Naive thymus-derived CD8-positive, alpha-beta T cell (primary cell): ENCODE results near the gene MDFIC. TPM values are rescaled to one million over a fixed set of nuclear protein-coding genes. Genes with fewer than 3 reads are reported as not detected.

Experiments used
- ATAC-seq, 2 donors: fragments of 150-1000 bp; cut with Tn5 transposase in 1 of 2; sonication (Bioruptor Pico), chemical (Tn5 transposase) in 1 of 2; 1 replicate in 1 of 2; 2 replicates in 1 of 2; pipeline ENCODE4 v1.10.0; 2021; ENCODE audit warnings: mild to moderate bottlenecking in 2 of 2, moderate library complexity in 2 of 2
- POLR2A ChIA-PET: fragments of 350-600 bp; sonication (Branson Sonifier 250); formaldehyde crosslinking; loops from one replicate; lab custom pipeline; 2021; ENCODE audit warnings: antibody characterized with exemption; lab: Charles Lee
- DNase-seq, 10 donors: peaks; one replicate each; pipeline versions ENCODE4 v3.0.0 to v3.0.0-alpha.2; 2020 to 2022
- H3K27ac Mint-ChIP-seq, 10 donors: one replicate each; pipeline ENCODE4 v1.8.0; 2020 to 2022; ENCODE audit warnings: mild to moderate bottlenecking in 10 of 10, mixed read lengths in 10 of 10, moderate library complexity in 4 of 10, inconsistent platforms in 1 of 10
- H3K27me3 Mint-ChIP-seq, 5 donors: one replicate each; pipeline ENCODE4 v1.8.0; 2021 to 2022; ENCODE audit warnings: mixed read lengths in 5 of 5
- H3K36me3 Mint-ChIP-seq, 3 donors: one replicate each; pipeline ENCODE4 v1.8.0; 2020 to 2022; ENCODE audit warnings: mixed read lengths in 3 of 3, mild to moderate bottlenecking in 2 of 3, inconsistent platforms in 1 of 3
- H3K4me1 Mint-ChIP-seq, 4 donors: one replicate each; pipeline ENCODE4 v1.8.0; 2021 to 2022; ENCODE audit warnings: mixed read lengths in 4 of 4
- H3K4me3 Mint-ChIP-seq, 10 donors: one replicate each; pipeline ENCODE4 v1.8.0; 2020 to 2022; ENCODE audit warnings: mild to moderate bottlenecking in 10 of 10, mixed read lengths in 10 of 10, moderate library complexity in 6 of 10, inconsistent platforms in 1 of 10
- H3K9me3 Mint-ChIP-seq, 9 donors: one replicate each; pipeline ENCODE4 v1.8.0; 2020 to 2022; ENCODE audit warnings: mixed read lengths in 9 of 9, mild to moderate bottlenecking in 3 of 9, inconsistent platforms in 1 of 9, moderate library complexity in 1 of 9
- polyA plus RNA-seq, 3 donors: library from polyadenylated mRNA; unstranded; fragments of 300-500 nt; fragmentation: Illumina TruSeq; gene quantifications; one replicate each; pipeline ENCODE4 v1.2.3, GENCODE V29; 2021
- total RNA-seq, 8 experiments: library from RNA in 2 of 8; stranded (reverse) in 2 of 8; gene quantifications; one replicate each; pipeline ENCODE4 v1.2.3 and lab custom pipeline; 2021 to 2026

Gene MDFIC
- total and polyA plus RNA-seq, 5 experiments from 2014 or later: 22.1 to 66.5 (median 41.5) TPM

DNA sequence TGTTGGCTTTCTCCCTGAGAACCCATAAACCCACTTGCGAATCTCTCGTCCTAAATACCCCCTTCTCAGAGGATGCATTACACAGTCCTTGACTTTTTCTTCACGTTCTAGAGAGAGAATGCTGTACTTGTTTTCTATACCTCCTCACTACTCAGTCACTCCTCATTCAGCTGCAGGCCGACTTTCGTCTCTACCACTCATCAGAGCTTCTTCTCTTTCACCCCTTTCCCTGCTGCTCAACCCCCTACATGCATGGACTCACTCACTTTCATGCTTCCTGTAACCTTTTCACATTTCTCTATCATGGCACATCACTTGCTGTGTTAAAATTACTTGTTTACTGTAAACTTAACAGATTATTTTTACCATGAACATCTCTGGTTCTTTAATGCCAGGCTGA is 19.8 kb downstream of the MDFIC start:
- DNase-seq (no peak), ATAC-seq (no peak)
- Mint-ChIP-seq H3K4me1 (peaks cover 13 to 45% (median 16%) of the 10 kb centered on the region in 4 donors), H3K9me3 (no peaks in the 10 kb centered on the region), H3K27ac (peak overlapping the region in 5 of 10 donors; percentile 0 to 48 (median 35)), H3K36me3 (peaks cover 11 to 44% (median 24%) of the 10 kb centered on the region in 3 donors), H3K4me3 (peak overlapping the region in 1 of 10 donors; percentile 1), H3K27me3 (no peaks in the 10 kb centered on the region)
- POLR2A ChIA-PET: no interaction called here

DNA sequence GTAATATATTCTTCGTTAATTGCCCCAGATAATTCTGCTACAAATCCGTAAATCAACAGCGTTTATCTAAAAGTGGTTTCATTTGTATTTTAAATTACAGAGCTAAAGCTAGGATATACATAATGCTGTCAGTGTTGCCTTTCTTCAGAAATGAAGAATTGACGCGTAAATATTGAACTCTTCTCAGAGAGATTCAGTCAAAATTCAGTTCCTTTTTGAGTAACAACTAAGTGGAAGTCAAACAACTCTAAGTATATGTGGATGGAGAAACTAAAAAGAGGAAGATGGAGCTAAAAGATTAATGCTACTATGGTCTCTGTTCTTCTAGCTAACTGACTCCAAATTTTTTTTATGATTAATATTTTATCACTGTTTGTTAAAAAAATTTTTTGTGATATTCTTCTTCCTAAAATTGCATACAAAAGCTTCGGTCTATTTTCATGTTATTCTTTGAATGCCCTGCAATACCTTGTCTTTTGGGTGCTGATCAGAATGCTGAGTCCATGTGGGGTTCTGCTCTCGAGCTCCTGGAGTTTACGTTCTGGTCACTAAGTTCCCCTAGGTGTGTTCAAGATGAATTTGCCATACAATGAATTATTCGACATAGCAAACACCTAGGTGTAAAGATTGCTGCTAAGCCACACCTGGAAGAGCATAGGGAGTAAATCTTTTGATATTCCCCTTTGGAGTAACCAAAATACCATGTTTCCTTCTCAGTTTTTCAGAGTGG is 20.7 kb downstream of the MDFIC start:
- DNase-seq (no peak), ATAC-seq (no peak)
- Mint-ChIP-seq H3K4me3 (no peak overlapping the region), H3K27ac (peak overlapping the region in 5 of 10 donors; percentile 4 to 60 (median 55)), H3K36me3 (peaks cover 18 to 51% (median 32%) of the 10 kb centered on the region in 3 donors), H3K4me1 (peaks cover 16 to 48% (median 22%) of the 10 kb centered on the region in 4 donors), H3K27me3 (no peaks in the 10 kb centered on the region), H3K9me3 (no peaks in the 10 kb centered on the region)
- POLR2A ChIA-PET: no interaction called here

DNA sequence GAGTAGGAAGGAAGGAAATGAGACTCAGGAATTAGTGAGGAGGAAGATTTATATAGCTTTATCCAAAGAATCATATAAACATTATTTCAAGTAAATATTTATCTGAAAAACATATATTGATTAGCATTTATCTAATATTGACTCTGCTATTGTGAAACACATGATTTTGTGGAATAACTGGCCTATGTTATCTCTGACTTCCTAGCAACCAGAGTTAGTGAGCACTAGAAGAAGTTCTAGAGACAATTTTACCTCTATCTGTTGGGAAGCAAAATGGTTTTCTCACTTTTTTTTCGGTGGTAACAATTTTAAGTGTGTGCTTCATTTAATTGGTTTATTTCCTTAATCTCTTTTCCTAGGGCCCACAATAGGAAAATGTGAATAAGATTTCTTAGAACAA is 21.6 kb downstream of the MDFIC start:
- H3K27me3 Mint-ChIP-seq: no peaks in the 10 kb centered on the region
- POLR2A ChIA-PET: no interaction called here
- peaks cover 18 to 51% (median 32%) of the 10 kb centered on the region in 3 donors for H3K36me3 Mint-ChIP-seq
- no peak for DNase-seq
- H3K4me3 Mint-ChIP-seq: no peak overlapping the region
- peak overlapping the region in 4 of 10 donors; percentile 2 to 46 (median 6) for H3K27ac Mint-ChIP-seq
- H3K9me3 Mint-ChIP-seq: no peaks in the 10 kb centered on the region
- ATAC-seq: no peak
- peaks cover 20 to 57% (median 31%) of the 10 kb centered on the region in 4 donors for H3K4me1 Mint-ChIP-seq

DNA sequence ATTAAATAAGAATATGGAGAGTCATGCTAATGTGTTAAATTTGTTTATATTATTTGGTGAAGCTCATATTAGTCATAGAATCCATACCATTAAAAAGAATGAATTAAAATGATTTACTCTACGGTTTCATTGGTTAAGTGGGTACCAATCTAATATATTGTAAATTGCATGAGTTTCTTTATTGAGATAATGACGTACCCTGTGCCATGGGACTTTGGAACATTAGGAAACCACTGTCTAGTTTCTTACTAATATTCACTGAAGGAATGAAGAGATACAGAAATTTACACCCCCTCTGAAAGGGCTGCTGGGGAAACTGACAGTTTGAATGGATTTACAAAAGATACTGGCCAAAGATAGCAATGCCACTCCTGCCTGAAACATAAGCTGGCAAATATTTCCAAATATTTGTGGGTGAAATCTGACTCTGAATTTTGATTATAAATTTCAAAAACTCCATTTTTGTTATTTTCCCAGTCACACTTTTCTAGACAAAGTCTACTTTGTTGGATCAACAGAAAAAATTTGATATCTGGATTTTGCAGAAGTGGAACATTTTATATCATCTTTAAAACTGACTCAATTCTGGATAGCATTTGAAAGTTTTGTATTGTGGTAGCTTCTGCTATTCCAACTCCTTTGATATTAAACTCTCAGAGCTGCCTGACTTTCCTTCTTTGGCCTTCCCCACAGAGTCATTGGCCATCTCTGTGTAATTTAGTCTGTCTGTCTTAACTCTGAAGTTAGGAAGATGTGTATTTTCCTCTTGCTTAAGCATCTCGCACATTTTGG is 22.3 kb downstream of the MDFIC start:
- Mint-ChIP-seq H3K27ac (peak overlapping the region in 3 of 10 donors; percentile 4 to 46 (median 26)), H3K9me3 (no peaks in the 10 kb centered on the region), H3K27me3 (no peaks in the 10 kb centered on the region), H3K4me1 (peaks cover 20 to 57% (median 37%) of the 10 kb centered on the region in 4 donors), H3K4me3 (no peak overlapping the region), H3K36me3 (peaks cover 18 to 51% (median 32%) of the 10 kb centered on the region in 3 donors)
- POLR2A ChIA-PET: no interaction called here
- ATAC-seq: no peak
- no peak for DNase-seq

DNA sequence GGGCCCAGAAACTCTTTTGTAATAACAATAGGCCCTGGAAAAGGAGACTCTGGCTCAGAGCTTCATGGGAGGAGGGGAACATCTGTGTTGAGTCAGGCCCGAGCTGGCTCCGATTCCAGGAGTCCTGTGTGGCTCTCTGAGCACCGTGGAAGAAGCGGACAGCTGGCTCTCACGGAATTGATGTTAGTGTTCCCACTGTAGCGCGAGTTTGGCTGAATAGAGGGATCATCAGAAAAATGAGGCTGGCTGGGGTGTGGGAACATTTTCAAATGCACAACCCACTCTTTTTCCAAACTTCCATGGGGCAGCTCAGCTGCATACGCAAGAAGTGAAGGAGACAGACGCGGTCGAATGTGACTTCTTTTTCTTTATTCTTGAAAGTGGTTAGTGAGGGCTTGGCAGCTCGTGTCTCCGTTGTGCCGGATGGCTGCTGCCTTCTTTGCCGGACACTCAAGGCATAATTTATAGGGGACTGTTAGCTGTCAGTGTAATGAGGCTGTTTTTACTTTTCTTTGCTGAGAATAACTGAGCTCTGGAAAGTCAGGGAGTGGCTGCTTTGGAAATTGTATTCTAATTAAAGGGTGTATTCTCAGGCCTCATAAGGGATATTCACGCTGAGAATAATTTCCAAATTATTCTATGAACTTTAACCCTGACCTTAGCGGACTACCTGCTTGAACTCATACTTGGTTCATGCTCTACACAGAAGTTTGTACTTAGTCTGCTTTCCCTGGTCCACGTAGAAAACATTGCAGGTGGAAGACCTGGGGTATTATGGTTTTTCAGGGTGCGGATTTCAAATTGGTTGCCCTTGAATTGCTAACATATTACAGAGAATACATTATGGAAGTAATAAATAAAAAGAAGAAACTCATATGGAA is 23.1 kb downstream of the MDFIC start:
- DNase-seq: no peak
- H3K36me3 Mint-ChIP-seq: peaks cover 18 to 51% (median 32%) of the 10 kb centered on the region in 3 donors
- no peak for ATAC-seq
- POLR2A ChIA-PET: no interaction called here
- H3K4me1 Mint-ChIP-seq: peaks cover 24 to 62% (median 44%) of the 10 kb centered on the region in 4 donors
- H3K27ac Mint-ChIP-seq: no peak overlapping the region
- H3K9me3 Mint-ChIP-seq: no peaks in the 10 kb centered on the region
- no peak overlapping the region for H3K4me3 Mint-ChIP-seq
- no peaks in the 10 kb centered on the region for H3K27me3 Mint-ChIP-seq

DNA sequence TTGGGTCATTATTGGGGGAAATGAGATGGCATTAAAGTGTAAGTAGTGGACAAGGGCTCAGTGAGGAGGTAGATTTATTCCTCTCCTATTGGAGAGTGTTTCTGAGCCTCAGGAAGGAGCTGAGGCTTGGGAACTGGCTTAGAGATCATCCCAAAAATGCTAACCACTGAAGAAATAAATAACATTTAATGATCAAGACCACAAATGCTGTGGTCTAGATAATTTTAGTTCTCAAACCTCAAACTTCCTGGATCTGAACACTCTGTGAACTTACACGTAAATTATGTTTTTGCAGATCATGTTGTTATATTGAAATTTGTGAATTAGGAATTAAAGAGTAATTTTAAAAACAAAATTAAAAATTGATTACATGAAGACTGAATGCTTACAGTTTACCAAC is 27.3 kb downstream of the MDFIC start:
- Mint-ChIP-seq H3K9me3 (no peaks in the 10 kb centered on the region), H3K27me3 (no peaks in the 10 kb centered on the region), H3K4me3 (peak overlapping the region; percentile 9 to 74 (median 54)), H3K27ac (peak overlapping the region in 5 of 10 donors; percentile 14 to 87 (median 49)), H3K4me1 (peaks cover 21 to 51% (median 45%) of the 10 kb centered on the region in 4 donors), H3K36me3 (peaks cover 10 to 31% (median 15%) of the 10 kb centered on the region in 3 donors)
- no peak for ATAC-seq
- DNase-seq: no peak
- POLR2A ChIA-PET: no interaction called here

DNA sequence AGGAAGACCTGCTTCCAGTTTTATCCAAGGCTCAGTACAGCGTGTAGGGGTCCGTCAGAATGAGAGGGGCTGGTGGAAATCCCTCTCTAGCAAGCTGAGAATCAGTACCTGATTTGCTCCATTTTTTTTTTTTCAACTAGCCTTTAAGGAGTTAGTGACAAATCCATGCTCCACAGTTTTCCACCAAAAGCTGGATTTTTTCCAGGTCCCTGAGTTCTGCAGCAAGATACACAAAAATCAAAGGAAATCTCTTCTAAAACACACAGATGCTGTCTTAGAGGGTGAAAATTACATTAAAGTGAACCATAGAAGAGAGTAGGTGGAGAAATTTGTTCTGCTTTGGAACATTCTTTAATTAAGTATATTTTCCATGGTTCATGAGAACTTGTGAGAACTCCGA is 30.4 kb downstream of the MDFIC start:
- POLR2A ChIA-PET: no interaction called here
- H3K4me3 Mint-ChIP-seq: no peak overlapping the region
- peaks cover 1 to 14% (median 3%) of the 10 kb centered on the region in 3 donors for H3K36me3 Mint-ChIP-seq
- no peak overlapping the region for H3K27ac Mint-ChIP-seq
- no peaks in the 10 kb centered on the region for H3K27me3 Mint-ChIP-seq
- peaks cover 23 to 68% (median 51%) of the 10 kb centered on the region in 4 donors for H3K4me1 Mint-ChIP-seq
- ATAC-seq (no peak), DNase-seq (no peak)
- no peaks in the 10 kb centered on the region for H3K9me3 Mint-ChIP-seq

DNA sequence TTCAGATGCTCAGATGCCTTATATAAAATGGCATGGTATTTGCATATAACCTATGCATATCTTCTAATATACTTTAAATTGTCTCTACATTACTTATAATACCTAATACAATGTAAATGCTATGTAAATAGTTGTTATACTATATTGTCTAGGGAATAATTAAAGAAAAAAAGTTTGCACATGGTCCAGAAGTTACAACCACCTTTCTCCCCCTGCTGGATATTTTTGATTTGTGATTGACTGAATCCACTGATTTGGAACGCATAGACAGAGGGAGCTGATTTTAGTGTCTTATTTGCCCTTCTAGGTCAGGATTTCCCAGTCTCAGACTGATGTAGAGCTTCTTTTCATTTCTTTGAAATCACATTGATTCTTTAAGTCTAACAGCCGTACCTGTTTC is 31.8 kb downstream of the MDFIC start:
- DNase-seq (no peak), ATAC-seq (no peak)
- H3K27me3 Mint-ChIP-seq: no peaks in the 10 kb centered on the region
- no peaks in the 10 kb centered on the region for H3K9me3 Mint-ChIP-seq
- peaks cover 0 to 12% (median 0%) of the 10 kb centered on the region in 3 donors for H3K36me3 Mint-ChIP-seq
- peaks cover 18 to 59% (median 37%) of the 10 kb centered on the region in 4 donors for H3K4me1 Mint-ChIP-seq
- POLR2A ChIA-PET: no interaction called here
- no peak overlapping the region for H3K27ac Mint-ChIP-seq
- H3K4me3 Mint-ChIP-seq: no peak overlapping the region

DNA sequence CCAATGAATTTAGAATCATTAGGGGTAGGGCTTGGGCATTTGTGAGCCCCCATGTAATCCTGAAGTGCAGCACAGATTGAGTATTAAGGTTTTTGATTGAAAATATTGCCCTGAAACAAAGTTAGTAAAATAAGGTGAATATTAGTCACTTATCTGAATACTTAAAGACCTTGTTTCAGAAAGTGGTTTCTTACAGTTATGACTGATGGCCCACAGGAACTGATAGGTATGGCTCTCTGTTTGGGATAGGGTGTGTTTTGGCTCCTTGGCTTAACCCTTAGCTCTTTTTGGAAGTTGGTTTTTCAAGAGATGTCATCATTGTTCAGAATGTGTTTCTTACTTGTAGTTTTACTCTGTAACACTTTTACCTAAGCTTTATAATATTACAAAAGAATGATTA is 34.8 kb downstream of the MDFIC start:
- DNase-seq (no peak), ATAC-seq (no peak)
- Mint-ChIP-seq H3K4me1 (peaks cover 7 to 55% (median 37%) of the 10 kb centered on the region in 4 donors), H3K4me3 (no peak overlapping the region), H3K27me3 (no peaks in the 10 kb centered on the region), H3K36me3 (peaks cover 3 to 21% (median 4%) of the 10 kb centered on the region in 3 donors), H3K9me3 (no peaks in the 10 kb centered on the region), H3K27ac (no peak overlapping the region)
- POLR2A ChIA-PET: no interaction called here

DNA sequence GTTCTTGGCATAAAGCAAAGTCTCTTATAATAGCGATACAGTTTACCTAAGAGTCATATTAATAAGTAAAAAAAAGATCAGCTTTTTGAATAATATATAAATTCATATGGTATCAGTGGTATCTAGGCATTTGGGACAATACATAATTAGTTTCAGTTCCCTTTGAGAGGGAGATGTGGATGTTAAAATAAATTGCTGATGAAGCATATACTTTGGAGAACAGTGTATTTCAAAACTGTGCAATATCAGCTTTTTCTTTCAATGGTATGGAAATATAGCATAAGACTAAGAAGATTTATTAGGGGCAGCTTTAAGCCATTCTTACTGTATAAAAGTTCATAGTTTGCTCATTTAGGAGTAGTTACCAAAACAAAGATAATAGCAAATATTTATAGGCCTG is 35.5 kb downstream of the MDFIC start:
- no peak overlapping the region for H3K27ac Mint-ChIP-seq
- ATAC-seq: no peak
- POLR2A ChIA-PET: no interaction called here
- no peaks in the 10 kb centered on the region for H3K9me3 Mint-ChIP-seq
- H3K27me3 Mint-ChIP-seq: no peaks in the 10 kb centered on the region
- H3K4me3 Mint-ChIP-seq: no peak overlapping the region
- no peak for DNase-seq
- peaks cover 3 to 21% (median 4%) of the 10 kb centered on the region in 3 donors for H3K36me3 Mint-ChIP-seq
- peaks cover 11 to 60% (median 43%) of the 10 kb centered on the region in 4 donors for H3K4me1 Mint-ChIP-seq

DNA sequence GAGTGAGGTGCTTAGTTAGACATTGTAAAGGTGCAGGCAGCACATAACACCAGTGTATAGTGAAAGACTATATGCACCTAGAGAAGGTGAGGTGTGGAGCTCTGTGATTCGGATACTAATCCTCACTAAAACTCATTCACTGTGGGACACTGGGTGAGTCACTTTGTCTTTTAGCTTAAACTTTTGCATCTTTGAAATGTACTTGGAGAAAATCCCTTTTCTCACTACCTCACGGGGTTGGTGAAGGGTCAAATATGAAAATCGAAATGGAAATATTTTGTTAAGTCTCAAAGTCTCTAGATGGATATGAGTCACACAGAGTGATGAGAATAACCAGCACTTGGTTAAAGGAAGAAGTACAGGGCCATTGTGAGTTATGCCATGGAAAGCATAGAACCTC is 38.0 kb downstream of the MDFIC start:
- Mint-ChIP-seq H3K27me3 (no peaks in the 10 kb centered on the region), H3K27ac (peak overlapping the region in 2 of 10 donors; percentile 11 to 20), H3K4me1 (peaks cover 13 to 59% (median 43%) of the 10 kb centered on the region in 4 donors), H3K36me3 (peaks cover 4 to 18% (median 6%) of the 10 kb centered on the region in 3 donors), H3K9me3 (no peaks in the 10 kb centered on the region), H3K4me3 (no peak overlapping the region)
- no peak for DNase-seq
- POLR2A ChIA-PET: no interaction called here
- no peak for ATAC-seq

DNA sequence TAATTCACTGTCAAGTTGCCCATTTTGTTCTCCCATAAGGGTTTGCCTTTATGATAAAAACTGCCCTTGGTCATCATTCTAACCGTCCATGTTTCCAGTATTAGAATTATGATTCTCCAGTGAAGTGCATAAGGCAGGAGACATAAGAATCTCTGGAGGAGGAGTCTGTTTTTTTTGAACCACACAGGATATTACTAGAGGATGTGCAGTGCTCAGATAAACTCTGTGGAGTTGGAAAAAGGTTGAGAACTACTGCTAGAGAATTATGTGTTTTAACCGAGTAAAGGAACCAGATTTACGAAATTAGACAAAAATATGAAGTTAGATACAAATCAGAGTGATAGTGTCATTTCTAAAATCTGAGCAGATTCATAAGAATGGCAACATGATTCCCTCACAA is 40.5 kb downstream of the MDFIC start:
- Mint-ChIP-seq H3K27ac (no peak overlapping the region), H3K9me3 (no peaks in the 10 kb centered on the region), H3K4me3 (no peak overlapping the region), H3K4me1 (peaks cover 21 to 62% (median 49%) of the 10 kb centered on the region in 4 donors), H3K27me3 (no peaks in the 10 kb centered on the region), H3K36me3 (peaks cover 6 to 15% (median 10%) of the 10 kb centered on the region in 3 donors)
- ATAC-seq: no peak
- no peak for DNase-seq
- POLR2A ChIA-PET: no interaction called here
